GM13976 (cell line): Measurements from ENCODE around the gene NUP85.
"Not testable (repeated sequence)": the region's sequence is repeated elsewhere in the genome, so short reads cannot be mapped to it uniquely, and the experiment has no call there.

Experiments
- DNase-seq: peaks from one replicate; pipeline ENCODE4 v3.0.0; 2012; ENCODE audit warnings: low spot score
- CTCF ChIP-seq: IDR thresholded peaks from 2 replicates; pipeline ENCODE4 v1.5.1; 2012; ENCODE audit warnings: borderline replicate concordance, mild to moderate bottlenecking; ENCODE audit not compliant: insufficient read depth; ENCODE audit errors: extremely low read depth, missing control alignments, control extremely low read depth
- in situ Hi-C: fragments of 300-500 bp; cut with MboI; formaldehyde crosslinking; loops from one replicate; pipeline ENCODE4 v1.12.0; 2022; ENCODE audit warnings: low sequenced_read_pairs, mixed read lengths, inconsistent platforms; ENCODE audit not compliant: unreplicated experiment

The NUP85 gene

GRCh38 chr17:75205793-75206163 is 299 bp downstream of the NUP85 start:
- DNase-seq = no peak
- in situ Hi-C loops = no loop called here
- no peak for TF ChIP-seq CTCF

GRCh38 chr17:75207050-75207407 is 1.6 kb downstream of the NUP85 start:
- in situ Hi-C loops = not testable (repeated sequence)

GRCh38 chr17:75207760-75208159 is 2.3 kb downstream of the NUP85 start:
- no peak for TF ChIP-seq CTCF
- in situ Hi-C loops = no loop called here
- no peak for DNase-seq

More at GRCh38 chr17:75207050-75207407, 1.6 kb downstream of the NUP85 start:
- DNase-seq = not testable (repeated sequence)

- in situ Hi-C loops = no loop called here
- DNase-seq = no peak
- no peak for TF ChIP-seq CTCF
These were observed 2.7 kb downstream of the NUP85 start for GRCh38 chr17:75208161-75208560.

- in situ Hi-C loops = no loop called here
- no peak for DNase-seq
- TF ChIP-seq CTCF = no peak
These were observed 3.6 kb downstream of the NUP85 start for GRCh38 chr17:75209061-75209460.

- no peak for TF ChIP-seq CTCF
- in situ Hi-C loops = no loop called here
- DNase-seq = no peak
These were observed 12.7 kb downstream of the NUP85 start for GRCh38 chr17:75218131-75218530.

GRCh38 chr17:75219815-75220214 is 14.3 kb downstream of the NUP85 start:
- TF ChIP-seq CTCF = no peak
- in situ Hi-C loops = no loop called here
- DNase-seq = no peak
